Pancreas (tissue), 10 donors: Measurements from ENCODE around the gene GRIP1. TPM values are rescaled to one million over a fixed set of nuclear protein-coding genes. Genes with fewer than 3 reads are reported as not detected.

Experiments used
- ATAC-seq, 4 donors: fragments of 200-7000 bp; cut with Tn5 transposase; one replicate each; pipeline versions ENCODE4 v1.8.0 to v1.9.1; 2020; ENCODE audit warnings: mild to moderate bottlenecking in 4 of 4, moderate library complexity in 4 of 4
- DNase-seq, 6 donors: peaks; one replicate each; pipeline ENCODE4 v3.0.0-alpha.2; 2020
- FAIRE-seq: peaks from 2 replicates; lab custom pipeline; 2012; peaks lifted over from hg19 to GRCh38; lab: Jason Lieb, UNC
- H3K27ac ChIP-seq, 4 donors: fragments of 200-600 bp; sonication (generic); 1 replicate in 3 of 4; 2 replicates in 1 of 4; pipeline versions ENCODE4 v1.5.0 to v1.8.0; 2020
- H3K27me3 ChIP-seq, 4 donors: fragments of 200-600 bp; one replicate each; pipeline ENCODE4 v1.8.0; 2021
- H3K36me3 ChIP-seq, 3 donors: fragments of 200-600 bp; sonication (generic) in 1 of 3; one replicate each; pipeline versions ENCODE4 v1.5.0 to v1.8.0; 2020 to 2021
- H3K4me1 ChIP-seq, 3 donors: fragments of 200-600 bp; one replicate each; pipeline ENCODE4 v1.8.0; 2021
- H3K4me3 ChIP-seq, 4 donors: fragments of 200-600 bp; sonication (generic) in 2 of 4; one replicate each; pipeline versions ENCODE4 v1.5.0 to v1.8.0; 2020 to 2021
- H3K9me3 ChIP-seq, 4 donors: fragments of 200-600 bp; one replicate each; pipeline ENCODE4 v1.8.0; 2021
- WGBS, 2 donors: extraction: QIAGEN DNeasy Blood & Tissue Kit; methylation state at CpG; one replicate each; pipeline ENCODE4 v1.1.7; 2013; 5-methylcytosine and 5-hydroxymethylcytosine counted together
- intact Hi-C, 3 donors: fragments of 100-400 bp; cut with DNase I; formaldehyde crosslinking; loops; one replicate each; pipeline versions ENCODE4 v1.11.1 to v1.14.2; 2022
- polyA plus RNA-seq, 2 donors: library from polyadenylated mRNA; stranded (reverse); fragments of 200-250 nt; gene quantifications; one replicate each; pipeline ENCODE4 v1.2.3, GENCODE V29; 2013
- total RNA-seq, 6 donors: library from RNA; stranded (reverse); fragmentation: NEBNext Ultra II Directional in 4 of 6; extraction: Animal tissue kit (Norgen Biotek cat#: 25700) in 4 of 6; gene quantifications; one replicate each; pipeline versions ENCODE4 v1.2.1 to v1.2.4, GENCODE V29; 2021 to 2023
- TF ChIP-seq, protein P1 (sequence below), 4 donors: fragments of 200-600 bp; sonication (generic) in 3 of 4; IDR thresholded peaks; one replicate each; pipeline versions ENCODE4 v1.5.0 to v1.8.0; 2021; ENCODE audit warnings: antibody characterized with exemption in 4 of 4
- donor health status: healthy with polysubstance abuse.
- donor health status: DM: no; HTN: no; CAD: no; lungs with moderate emphysema.
- donor health status: DM: no; HTN: no; CAD: no.
- donor health status: control.
- donor health status: control.
- donor health status: Bipolar disorder and iron deficiency.
- donor health status: DM: yes; HTN: yes; CAD: no.
- donor health status: DM: no; HTN: no; CAD: no.
- donor health status: DM: no; HTN: no; CAD: no.
- donor health status: DM: yes; HTN: yes; CAD: no.

GRIP1 gene
- total and polyA plus RNA-seq, 8 donors, result 0.89 to 6.8 (median 4.7) TPM

DNA sequence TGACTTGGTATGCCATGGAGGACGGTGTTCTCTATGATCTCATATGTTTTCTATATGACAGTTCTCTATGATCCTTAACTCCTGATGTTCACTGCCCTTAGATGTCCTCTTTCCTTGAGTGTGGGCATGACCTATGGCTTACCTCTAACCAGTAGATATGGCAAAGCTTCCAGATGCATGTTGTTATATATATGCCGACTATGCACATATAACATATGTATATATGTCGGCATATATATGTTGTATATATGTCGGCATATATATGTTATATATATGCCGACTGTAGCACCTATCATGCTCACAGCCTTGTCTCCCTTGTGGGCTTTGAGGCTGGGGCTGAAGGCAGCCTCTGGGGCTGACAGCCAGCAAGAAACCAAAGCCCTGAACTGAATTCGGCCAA, 106.0 kb downstream of the GRIP1 start:
- Histone ChIP-seq H3K9me3 (no peaks in the 10 kb centered on the region), H3K27ac (no peak overlapping the region), H3K4me3 (no peak overlapping the region), H3K36me3 (no peaks in the 10 kb centered on the region), H3K27me3 (no peaks in the 10 kb centered on the region), H3K4me1 (no peaks in the 10 kb centered on the region)
- DNase-seq (no peak), ATAC-seq (no peak), FAIRE-seq (no peak)
- WGBS, 2 donors, result 95 to 96% methylated on average over 6 of the region's 6 CpGs
- TF ChIP-seq, protein P1, sequence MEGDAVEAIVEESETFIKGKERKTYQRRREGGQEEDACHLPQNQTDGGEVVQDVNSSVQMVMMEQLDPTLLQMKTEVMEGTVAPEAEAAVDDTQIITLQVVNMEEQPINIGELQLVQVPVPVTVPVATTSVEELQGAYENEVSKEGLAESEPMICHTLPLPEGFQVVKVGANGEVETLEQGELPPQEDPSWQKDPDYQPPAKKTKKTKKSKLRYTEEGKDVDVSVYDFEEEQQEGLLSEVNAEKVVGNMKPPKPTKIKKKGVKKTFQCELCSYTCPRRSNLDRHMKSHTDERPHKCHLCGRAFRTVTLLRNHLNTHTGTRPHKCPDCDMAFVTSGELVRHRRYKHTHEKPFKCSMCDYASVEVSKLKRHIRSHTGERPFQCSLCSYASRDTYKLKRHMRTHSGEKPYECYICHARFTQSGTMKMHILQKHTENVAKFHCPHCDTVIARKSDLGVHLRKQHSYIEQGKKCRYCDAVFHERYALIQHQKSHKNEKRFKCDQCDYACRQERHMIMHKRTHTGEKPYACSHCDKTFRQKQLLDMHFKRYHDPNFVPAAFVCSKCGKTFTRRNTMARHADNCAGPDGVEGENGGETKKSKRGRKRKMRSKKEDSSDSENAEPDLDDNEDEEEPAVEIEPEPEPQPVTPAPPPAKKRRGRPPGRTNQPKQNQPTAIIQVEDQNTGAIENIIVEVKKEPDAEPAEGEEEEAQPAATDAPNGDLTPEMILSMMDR (IDR thresholded peaks at IDR 0.05), result no peak
- intact Hi-C loops, result no loop called here

DNA sequence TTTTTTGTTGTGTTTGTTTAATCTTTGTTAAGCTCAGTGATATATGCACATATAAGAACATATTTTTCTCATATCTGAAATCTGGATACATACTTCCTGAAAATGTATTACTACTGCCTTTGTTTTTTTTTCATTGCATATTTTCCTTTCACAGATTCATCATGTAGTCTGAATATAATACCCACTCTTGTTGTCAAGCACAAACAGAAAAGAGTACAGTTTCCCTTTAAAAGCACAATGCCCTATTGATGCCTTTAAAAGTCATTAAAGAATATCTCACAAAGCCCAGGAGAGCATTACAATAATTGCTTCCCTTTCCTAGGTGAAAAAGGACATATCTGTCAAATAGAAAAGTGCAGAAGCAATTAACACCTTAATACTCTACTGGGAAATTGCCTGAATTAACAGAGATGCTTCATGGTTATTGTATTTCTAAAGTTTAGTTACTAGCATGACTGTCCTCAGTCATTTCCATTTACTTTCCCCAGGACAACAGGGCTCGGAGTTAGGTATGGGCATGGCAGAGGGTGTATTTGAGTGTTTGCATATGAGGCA, 107.4 kb downstream of the GRIP1 start:
- DNase-seq (no peak), FAIRE-seq (no peak), ATAC-seq (no peak)
- Histone ChIP-seq H3K36me3 (no peaks in the 10 kb centered on the region), H3K4me1 (no peaks in the 10 kb centered on the region), H3K27me3 (no peaks in the 10 kb centered on the region), H3K9me3 (no peaks in the 10 kb centered on the region), H3K4me3 (no peak overlapping the region), H3K27ac (no peak overlapping the region)
- TF ChIP-seq, protein P1 (IDR thresholded peaks at IDR 0.05), result no peak
- 90 to 96% methylated on average over 1 of the region's 1 CpG for WGBS, 2 donors
- intact Hi-C loops, result no loop called here

DNA sequence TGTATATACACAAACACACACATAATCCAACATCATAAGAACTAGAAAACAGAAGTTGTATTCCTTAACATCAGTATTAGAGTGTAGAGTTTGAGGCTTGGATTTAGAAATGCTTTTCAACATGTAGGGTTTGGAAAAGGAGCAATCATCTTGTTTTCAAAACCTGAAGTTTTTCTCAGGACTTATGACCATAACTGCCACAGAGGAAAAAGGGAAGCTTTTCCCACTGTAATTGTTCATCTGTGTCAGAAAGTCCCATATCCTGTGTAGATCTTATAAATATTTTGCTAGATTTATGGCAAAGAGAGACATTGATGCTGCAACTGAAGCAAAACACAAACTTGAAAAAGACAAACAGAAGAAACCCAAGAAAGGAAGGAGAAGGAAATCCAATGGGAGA, 115.7 kb downstream of the GRIP1 start:
- DNase-seq (no peak), ATAC-seq (no peak), FAIRE-seq (no peak)
- H3K4me3 ChIP-seq, result no peak overlapping the region
- no peaks in the 10 kb centered on the region for H3K36me3 ChIP-seq
- H3K27me3 ChIP-seq, result no peaks in the 10 kb centered on the region
- H3K4me1 ChIP-seq, result no peaks in the 10 kb centered on the region
- intact Hi-C loops, result no loop called here
- no peak overlapping the region for H3K27ac ChIP-seq
- H3K9me3 ChIP-seq, result no peaks in the 10 kb centered on the region
- TF ChIP-seq, protein P1 (IDR thresholded peaks at IDR 0.05), result no peak

DNA sequence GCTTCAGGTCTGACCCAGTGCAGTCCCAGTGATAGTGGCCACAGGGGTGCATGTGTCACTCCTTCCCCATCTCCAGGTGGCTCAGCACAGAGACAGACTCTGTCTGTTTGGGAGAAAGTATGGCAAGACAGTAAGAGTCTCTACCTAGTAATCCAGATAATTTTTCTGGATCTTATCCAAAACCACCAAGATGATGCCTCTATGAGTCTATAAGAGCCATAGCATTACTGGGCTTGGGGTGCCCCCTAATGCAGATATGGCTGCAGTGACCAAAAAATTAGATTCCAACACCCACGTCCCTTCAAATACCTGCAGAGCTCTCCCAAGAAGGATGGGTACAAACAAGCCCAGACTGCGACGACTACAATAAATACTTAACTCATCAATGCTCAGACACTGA, 123.8 kb downstream of the GRIP1 start:
- no peaks in the 10 kb centered on the region for H3K9me3 ChIP-seq
- FAIRE-seq, result no peak
- H3K4me1 ChIP-seq, result no peaks in the 10 kb centered on the region
- H3K27ac ChIP-seq, result no peak overlapping the region
- DNase-seq, result no peak
- no peaks in the 10 kb centered on the region for H3K27me3 ChIP-seq
- intact Hi-C loops, result no loop called here
- no peaks in the 10 kb centered on the region for H3K36me3 ChIP-seq
- ATAC-seq, result no peak
- TF ChIP-seq, protein P1 (IDR thresholded peaks at IDR 0.05), result no peak
- no peak overlapping the region for H3K4me3 ChIP-seq
- 89 to 94% methylated on average over 3 of the region's 3 CpGs for WGBS, 2 donors

DNA sequence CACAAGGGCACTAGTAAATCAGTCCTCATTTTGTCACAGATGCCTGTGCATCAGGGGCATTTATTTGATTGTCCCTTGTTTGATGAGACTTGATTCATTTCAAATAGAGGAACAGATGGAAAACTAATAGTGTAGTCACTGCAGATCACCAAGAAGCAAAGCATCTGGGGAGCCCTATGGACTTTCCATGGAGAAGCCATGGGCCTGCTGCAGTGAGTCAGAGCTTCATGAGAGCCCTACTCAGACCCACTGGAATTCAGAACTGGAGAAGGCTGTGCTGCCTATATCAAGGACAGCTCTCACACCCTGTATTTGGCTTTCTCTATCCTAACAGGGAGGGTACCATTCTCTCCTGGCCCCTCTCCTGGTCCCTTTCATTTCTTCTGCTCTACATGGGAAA, 126.2 kb downstream of the GRIP1 start:
- TF ChIP-seq, protein P1 (IDR thresholded peaks at IDR 0.05), result no peak
- Histone ChIP-seq H3K27me3 (no peaks in the 10 kb centered on the region), H3K4me1 (no peaks in the 10 kb centered on the region), H3K9me3 (no peaks in the 10 kb centered on the region), H3K36me3 (no peaks in the 10 kb centered on the region), H3K4me3 (no peak overlapping the region), H3K27ac (no peak overlapping the region)
- intact Hi-C loops, result no loop called here
- no peak for ATAC-seq
- DNase-seq, result no peak
- no peak for FAIRE-seq
